HG02759 (cell line): ENCODE measurements around the gene PRKAR1B.

Source experiments
- ATAC-seq: cut with Tn5 transposase; IDR thresholded peaks from one replicate; pipeline ENCODE4 v1.9.1; 2021; ENCODE audit warnings: mild to moderate bottlenecking, moderate library complexity; ENCODE audit not compliant: unreplicated experiment

The PRKAR1B gene

DNA sequence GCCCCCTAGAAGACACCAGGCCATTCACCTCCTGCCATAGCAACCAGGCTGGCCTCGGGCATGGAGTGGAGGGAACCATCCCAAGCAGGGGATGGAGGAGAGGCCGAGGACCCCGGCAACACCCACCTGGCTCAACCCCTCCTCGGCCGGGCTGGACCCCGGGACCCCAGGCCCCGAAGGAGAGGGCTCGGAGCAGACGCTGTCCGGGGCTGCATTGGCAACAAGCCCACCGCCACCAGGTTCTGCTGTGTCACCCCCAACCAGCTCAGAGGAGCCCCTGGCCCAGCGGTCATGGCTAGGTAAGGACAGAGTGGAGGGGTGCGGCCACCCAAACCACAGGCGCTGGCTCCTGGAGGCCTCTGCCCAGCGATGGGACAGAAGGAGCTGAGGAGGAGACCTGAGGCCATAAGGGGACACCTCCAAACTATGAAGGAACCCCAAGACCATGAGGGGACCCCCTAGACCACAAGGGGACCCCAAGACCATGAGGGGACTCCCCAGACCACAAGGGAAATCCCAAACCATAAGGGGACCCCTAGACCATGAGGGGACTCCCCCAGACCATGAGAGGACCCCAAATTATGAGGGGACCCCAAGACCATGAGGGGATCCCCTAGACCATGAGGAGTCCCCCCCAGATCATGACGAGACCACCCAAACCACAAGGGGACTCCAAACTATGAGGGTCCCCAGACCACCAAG, 132.7 kb downstream of the PRKAR1B start:
- no peak for ATAC-seq

DNA sequence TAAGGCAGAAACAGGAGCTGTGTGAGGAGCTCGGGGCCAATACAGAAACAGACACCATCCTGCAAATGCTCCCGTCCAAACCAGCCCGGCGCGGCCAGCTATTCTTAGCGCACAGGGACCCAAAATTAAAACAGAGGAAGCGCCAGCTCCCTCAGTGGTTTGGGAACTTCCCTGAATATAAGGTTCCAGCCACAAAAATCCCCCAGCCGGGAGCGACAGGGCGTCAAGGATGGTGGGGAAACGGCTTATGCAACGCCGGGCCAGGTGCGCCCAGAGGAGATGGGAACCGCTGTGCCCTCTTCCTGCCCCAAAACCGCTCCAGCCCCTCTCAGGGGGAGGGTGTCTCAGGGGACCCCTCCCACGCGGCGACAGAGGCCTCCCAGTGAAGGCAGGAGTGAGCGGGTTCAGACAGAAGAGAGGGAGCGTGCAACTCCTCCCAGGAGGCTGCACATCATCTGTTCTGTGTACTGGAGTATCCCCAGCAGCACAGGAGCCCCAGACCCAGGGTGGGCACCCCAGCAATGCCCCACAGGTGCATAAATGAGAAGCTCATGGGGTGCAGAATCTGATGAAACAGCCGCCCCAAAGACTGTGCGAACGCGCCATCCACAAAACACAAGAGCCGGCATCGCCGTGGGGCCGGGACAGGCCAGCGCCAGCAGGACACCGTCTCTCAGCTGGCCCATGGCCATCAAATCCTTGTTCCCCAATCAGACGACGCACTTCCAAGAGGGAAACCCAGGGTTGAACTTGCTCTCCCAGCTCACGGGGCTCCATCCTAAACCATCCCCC, 133.6 kb downstream of the PRKAR1B start:
- peak; percentile 67 for ATAC-seq

DNA sequence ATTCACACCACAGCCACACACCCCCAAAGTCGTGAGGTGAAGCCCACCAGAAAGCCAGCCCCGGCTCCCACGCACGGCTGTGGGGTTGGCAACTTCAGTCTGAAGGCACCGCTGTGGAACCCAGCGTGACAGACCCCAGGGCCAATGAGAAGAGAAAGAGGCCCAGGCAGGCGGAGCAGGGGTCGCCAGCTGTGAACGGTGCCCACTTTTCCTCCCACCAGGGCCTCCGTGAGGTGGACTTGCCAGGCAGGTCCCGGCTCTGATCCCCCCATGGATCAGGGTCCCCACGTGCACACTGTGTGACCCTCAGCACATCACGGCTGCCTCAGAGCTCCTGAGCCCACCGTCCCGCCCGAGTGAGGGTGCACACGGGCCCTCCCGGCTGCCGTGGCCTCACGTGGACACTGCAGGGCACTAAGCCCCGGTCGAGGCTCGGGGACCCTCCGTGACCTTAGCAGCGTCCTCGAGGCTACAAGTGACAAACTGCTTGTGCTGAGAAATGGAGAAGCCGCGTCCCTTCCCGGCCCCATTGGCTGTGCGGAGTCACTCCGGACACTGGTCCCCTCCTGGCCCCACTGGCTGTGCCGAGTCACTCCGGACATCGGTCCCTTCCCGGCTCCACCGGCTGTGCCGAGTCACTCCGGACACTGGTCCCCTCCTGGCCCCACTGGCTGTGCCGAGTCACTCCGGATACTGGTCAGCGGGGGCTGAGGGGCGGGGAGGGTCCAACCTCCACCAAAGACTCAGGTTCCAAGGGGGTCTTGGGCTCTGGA, 135.0 kb downstream of the PRKAR1B start:
- no peak for ATAC-seq

DNA sequence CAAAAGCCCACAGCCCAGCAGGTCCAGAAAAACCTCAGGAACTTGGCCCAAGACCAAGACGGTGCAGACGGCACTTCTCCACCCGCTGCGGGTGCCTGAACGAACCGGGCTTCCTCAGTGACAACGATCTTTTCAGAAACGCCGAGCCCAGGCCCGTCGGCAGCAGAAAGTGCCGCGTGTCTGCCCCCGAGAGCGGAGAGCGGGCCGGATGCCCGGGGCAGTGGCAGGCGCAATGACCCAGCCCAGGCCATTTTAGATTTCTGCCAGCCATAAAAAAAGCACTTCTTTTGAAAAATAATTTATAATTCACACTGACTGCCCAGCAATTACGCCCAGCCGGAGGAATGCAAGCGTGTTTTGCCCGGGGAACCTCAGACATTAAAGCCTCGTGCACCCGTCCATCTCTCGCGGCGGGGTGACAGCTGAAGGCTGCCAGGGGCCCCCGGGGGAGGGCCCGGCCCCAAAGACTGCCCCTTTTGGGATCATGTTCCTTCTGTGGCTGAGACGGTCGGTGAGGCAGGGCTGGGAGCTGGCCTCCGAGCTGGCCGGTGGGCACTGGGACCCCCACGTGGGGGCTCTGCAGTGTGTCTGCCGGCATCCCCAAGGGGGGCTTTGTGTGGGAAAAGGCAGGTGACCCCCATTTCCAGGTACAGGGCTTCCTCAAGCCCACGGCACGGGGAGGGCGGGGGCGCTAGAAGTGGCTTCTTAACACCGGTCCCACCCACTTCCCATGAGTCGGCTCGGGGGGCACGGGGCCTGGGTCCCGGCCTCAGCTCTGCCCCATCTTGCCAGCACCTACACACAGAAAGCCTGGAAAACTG, 136.1 kb downstream of the PRKAR1B start:
- ATAC-seq: no peak

DNA sequence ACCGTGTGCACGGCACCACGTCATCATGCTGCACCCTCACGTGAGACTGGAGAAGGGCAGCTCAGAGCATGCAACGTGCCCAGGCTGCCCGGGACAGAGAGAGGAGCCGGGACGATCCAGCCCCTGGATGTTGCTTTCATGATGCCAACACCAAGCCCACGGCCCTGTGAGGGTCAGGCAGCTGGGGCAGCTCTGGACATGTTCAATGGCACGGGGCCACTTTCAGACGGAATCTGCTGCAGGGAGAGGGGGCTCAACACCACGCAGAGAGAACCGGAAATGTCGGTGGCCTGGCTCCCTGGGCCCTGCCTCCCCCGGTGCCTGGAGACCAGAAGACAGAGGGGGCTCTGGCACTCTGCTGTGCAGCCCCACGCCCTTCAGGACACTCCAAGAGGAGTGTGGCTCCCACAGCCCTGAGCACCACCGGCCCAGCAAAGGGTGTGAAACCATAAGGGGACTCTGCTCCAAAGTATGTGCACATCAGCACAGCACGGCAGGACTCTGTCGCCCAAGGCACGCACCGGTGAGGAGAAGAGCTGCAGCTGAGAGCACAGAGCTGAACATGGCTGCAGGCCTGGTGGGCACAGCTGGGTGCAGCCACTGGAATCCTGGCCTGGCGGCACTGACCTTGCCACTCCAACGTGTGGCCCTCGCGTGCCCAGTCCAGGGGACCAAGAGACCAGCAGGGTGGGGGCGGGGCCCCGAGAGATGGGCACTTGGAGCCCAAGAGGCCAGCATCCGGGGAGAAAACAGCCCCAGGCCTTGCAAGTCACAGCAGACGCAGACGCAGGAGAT, 137.1 kb downstream of the PRKAR1B start:
- ATAC-seq: no peak

DNA sequence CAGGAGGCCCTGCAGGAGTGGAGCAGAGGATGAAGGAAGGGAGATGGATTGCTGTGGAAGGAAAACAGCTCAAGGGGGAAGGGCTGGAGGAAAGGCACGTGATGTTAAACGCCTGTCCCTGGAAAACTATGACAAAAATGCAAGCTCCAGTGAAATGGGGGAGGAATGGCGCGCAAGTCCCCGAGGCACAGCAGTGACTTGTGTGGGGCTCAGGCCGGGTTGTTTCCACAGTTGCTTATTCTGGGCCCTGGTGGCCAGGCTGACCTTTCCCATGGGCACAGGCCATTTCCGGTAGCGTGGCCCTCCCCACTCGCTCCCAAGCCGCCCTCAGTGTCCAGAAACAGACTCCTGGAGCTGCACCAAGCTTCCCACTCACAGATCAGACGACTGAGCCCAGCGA, 139.3 kb downstream of the PRKAR1B start:
- no peak for ATAC-seq

DNA sequence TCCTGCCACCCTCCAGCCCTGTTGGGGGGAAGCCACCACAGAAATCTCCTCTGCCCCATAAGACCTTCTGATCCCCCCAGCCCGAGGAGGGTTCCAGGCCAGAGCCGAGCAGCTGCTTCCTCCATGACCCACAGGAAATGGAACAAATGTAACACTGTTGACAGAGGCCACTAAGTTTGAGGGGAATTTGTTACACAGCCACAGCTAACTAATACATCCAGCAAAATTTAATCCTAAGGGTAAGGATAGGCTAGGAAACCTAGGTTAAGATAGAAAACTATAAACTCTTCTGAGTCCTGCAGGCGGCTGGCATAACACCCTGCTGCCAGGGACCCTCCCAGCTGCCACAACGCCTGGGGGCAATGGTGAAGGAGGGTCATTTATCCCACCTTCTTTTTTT, 140.6 kb downstream of the PRKAR1B start:
- ATAC-seq: no peak

DNA sequence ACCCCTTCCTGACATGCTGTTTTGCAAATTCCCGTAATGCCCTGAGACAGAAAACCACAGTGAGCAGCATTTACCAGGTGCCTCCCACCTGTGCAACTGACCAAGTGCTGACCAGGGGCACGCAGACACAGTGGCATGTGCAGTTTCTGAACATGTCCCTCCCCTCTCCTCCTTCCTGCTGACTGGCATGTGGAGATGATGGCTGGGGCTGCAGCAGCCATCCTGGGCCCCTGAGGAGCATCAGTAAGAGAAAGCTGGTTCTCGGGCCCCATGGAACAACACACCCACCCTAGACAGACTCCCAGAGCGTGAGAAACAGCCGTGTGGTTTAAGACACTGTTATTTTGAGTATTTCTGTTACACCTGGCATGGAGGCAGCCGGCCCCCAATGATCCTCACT, 141.2 kb downstream of the PRKAR1B start:
- ATAC-seq: peak; percentile 30

DNA sequence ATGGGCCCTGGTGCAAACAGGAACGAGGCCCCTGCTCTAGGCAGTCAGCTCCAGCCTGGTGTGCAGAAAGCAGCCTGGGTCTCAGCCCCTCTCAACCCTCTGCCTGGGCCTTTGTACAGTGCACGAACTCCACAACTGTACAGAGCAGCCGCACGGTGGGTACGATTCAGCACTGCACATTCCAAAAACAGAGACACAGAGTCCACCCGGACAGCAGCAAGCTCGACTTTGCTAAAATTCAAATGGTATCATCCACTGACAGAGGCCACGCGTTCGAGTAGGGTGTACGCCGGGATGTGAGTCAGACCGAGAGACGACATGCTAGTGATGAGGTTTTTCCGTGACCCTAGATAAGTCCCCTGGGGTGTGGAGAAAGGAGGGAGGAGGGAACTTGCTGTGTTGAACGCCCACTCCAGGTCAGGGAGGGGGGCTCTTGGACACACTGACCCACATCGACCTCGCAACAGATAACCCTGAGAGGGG, 141.8 kb downstream of the PRKAR1B start:
- ATAC-seq: peak; percentile 68

DNA sequence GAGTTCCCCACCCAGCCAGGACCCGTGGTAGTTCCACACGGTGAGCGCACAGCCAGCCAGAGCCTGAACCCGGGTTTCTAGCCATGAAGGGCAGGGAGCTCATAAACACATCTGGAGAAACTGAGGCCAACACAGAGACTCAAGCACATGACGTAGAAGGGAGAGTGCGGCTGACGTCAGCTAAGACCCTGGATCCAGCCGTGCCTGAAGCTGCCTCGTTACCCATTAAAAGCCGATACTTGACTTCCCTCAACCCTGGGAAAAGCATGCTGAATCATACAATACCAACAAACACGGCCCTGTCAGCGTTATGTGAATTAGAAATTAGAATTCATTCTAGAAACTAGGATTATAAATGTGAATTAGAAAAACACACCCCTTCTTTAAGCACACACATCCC, 142.3 kb downstream of the PRKAR1B start:
- no peak for ATAC-seq

DNA sequence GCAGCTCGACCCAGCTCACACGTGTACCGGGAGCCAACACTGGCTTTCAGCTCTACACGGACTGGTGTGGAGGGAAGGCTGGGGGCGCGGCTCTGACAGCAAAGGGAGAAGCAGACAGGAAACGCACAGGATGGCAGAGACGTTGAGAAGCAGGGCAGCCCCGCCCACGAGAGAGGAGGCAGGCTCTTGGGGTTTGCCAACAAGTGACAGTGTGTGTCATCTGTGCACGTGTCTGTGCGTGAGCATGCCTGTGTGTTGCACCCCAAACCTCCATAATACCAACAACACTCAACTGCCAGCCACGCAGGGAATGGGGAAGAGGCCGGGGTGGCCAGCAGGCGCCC, 143.0 kb downstream of the PRKAR1B start:
- ATAC-seq: no peak

DNA sequence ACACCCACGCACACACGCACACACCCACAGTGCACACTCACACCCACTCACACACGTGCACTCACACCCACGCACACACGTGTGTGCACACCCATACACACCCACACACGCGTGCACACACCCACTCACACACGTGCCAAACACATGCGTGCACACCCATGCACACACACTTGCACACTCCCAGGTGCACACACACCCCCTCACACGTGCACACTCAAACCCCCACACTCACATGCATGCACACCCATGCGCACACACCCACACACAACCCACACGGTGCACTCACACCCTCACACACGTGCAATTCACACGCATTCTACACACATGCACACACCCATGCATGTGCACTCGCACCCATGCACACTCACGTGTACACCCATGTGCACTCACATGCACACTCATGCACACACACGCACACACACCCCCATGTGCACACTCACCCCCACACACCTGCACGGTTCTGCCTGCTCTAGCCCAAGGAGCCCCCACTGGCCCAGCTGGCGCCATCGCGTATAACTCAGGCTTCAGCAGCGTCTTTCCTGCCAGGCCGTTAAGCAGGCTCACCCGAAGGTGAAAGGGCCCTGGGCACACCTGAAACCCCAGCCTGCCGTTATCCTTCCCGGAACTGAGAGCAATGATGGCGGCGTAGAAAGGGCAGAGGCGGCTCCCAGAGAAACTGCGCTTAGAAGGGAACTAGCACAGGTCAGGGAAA, 143.5 kb downstream of the PRKAR1B start:
- no peak for ATAC-seq

DNA sequence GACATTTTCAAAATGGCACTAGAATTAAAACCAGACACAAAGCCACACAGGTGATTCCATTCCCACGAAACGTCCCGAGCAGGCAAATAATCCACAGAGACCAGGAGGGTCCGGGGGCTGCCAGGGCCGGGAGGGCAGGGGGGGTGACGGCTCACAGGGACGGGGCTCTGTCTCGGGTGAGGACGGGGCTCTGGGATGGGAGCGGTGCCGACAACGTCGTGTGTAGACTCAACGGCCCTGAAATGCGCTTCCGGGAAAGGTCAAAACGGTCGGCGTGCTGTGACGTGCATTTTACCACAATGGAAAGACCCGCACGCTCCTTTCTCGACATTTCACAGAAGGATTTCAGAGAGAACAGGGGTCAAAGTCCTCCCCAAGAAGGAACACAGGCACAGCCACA, 144.2 kb downstream of the PRKAR1B start:
- ATAC-seq: no peak

DNA sequence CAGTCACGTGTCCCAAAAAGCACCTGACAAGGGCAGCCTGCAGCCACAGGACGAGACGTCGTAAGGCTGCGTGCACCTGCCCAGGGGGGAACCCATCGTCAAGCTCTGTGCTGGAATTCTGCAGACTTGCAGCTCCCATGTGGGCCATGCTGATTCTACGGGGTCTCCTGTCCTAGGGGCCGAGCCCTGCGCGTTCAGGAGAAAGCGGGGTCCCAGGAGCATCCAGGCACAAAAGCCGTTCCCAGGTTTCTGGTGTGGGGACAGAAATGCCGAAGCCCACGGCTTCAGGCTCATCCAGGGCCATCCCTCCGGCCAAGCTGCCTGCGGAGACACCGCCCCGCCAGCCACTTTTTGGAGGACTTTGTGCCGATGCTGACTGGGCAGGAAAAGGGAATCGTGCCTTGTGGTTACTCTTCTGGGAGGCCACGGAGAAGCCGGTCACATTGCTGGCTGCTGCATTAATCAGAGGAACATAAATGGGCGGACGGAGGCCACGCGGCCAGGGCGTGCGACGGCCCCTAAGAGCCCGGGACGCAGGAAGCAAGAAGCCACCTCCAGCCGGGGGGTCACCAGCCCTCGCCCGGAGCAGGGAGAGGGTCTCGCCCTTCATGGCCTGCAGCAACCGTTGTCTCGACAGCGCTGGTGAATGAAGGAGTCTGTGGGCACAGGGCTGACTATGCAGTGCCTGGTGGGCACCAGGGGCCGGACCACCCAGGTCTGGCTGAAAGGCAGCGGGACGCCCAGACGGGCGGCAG, 144.8 kb downstream of the PRKAR1B start:
- ATAC-seq: no peak

DNA sequence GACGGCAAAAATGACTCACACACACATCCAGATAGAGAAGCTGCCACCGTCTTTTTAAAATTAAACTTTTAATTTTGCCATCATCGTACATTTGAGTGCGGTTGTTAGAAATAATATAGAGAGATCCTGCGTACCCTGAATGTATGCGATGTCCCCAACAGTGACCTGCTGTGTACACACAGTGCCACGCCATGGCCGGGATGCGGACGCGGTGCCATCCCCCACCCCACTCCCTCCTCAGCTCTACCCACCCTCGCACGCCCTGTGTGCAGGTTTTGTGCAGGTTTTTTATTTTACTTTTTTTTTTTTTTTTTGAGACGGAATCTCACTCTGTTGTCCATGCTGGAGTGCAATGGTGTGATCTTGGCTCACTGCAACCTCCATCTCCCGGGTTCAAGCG, 148.7 kb downstream of the PRKAR1B start:
- ATAC-seq: no peak

DNA sequence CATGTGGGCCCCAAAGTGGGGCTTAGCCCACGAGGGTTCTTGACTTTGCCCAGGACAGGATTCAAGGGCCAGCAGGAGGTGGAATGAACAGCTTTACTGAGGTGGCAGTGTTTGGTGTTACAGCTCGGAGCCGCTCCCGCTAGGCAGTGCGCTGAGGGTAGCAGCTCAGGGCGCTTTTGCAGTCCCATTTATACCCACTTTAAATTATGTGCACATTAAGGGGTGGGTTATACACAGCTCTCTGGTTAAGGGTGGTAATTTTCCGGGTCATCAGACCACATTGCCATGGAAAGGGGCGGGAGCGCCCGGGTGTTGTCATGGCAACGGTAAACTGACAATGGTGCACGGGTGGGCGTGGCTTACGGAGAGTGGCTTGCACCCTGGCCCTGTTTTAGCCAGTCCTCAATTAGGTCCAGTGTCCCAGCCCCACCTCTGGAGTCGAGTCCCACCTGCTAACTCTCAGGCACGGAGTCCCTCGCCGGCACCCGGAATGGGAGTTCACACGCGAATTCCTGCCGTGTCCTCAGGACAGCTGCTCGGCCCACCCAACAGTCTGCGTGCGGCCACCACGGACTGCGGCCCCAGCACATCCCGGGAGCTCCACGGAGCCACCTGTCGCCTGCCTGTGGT, 149.2 kb downstream of the PRKAR1B start:
- no peak for ATAC-seq

DNA sequence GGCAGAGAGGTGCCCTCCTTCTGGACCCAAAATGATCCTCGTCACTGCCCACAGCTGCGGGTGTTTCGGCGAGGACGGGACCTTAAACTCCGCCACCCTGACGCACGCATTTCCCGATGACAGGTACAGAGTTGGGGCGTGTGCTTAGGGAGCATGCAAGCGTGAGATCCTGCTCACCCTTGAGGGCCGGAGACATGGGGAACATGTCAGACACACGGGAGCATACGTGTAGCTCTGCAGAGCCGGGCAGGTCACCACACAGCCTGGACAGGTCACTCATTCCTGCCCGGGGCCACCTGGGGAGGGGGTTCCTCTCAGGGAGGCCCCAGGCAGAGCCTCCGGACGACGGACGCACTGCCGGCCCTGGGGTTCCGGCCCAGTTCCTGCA, 149.8 kb downstream of the PRKAR1B start:
- ATAC-seq: no peak

DNA sequence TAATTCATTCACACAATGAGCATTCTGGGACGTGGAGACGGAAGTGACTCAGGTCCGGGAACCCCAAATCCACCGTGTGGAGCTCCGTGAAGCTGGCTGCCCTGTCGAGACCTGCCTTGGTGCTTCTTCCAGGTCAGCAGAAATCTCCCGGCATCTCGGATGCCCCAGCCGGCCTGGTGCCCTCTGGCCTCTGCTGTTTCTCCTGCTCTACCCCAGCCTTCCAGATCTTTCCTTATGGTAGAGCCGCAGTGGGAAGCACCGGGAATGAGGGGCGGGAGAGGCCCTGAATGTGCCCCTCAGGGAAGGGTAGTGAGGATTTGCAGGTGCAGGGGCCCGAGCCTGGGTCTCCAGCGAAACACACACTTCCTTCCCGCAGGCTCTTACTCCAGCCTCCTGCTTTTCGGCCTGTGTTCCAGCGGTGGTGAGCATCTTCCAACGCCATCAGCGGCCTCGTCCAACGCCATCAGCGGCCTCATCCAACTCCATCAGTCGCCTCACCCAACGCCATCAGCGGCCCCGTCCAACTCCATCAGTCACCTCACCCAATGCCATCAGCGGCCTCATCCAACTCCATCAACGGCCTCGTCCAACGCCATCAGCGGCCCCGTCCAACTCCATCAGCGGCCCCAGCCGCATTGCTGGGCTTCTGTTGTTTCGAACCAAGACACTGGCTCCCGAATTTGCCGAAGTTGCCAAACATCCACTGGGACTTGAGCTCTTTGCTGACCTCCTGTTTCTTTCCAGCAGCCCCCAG, 150.4 kb downstream of the PRKAR1B start:
- ATAC-seq: no peak
